T-helper 9 cell (primary cell): ENCODE results near the gene ARPC4.

Experiments used
- DNase-seq: peaks from one replicate; pipeline ENCODE4 v3.0.0-alpha.2; 2020
- total RNA-seq, 2 donors: gene quantifications; one replicate each; lab custom pipeline; 2026; lab: John Stamatoyannopoulos, UW

ARPC4 gene
- total RNA-seq = 50.2 to 71.0 reads per million in 2 donors

DNA sequence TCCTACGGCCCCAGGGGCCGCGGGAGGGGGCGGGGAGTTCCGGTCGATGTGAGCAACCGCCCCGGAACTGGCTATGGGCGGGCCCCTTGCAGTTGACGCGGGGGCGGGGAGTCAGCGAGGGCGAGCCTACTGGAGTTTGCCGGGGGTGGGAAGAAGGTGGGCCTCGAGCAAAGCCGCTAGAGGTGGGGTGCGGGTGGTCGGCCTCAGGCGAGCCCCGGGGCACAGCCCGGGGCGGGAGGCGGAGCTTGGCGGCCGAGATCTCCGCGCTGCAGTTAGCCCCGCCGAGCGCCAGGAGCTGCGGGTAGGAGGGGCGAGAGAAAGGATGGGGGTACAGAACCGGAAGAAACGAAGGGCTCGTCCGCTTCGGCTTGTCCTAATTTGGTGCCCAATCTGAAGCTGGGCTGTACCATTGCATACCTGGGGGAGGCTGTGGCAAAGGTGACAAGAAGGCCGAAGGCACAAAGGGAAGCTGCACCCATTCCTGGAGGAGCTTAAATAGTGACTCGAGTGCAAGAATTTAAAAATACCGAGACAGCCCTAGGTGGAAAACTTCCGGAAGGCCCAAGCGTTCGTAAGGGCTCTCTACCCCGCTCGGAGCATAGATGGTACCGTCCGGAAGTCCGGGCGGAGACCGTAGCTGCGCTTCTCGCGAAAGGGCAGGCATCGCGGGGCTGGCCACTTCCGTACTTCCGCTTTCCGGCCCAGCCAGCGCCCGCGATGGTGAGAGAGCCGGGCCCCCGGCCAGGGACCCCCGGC lies at the start of gene ARPC4, which contains the start of gene TADA3:
TSS of gene ARPC4 (plus strand) at position 678 of the 756 bp plus-strand sequence. CDS start at position 718, 40 bp downstream.
TSS of gene TADA3 (minus strand) at position 69 of the 756 bp plus-strand sequence. CDS start 1,007 bp downstream, outside the sequence.
- DNase-seq = peak; percentile 83

DNA sequence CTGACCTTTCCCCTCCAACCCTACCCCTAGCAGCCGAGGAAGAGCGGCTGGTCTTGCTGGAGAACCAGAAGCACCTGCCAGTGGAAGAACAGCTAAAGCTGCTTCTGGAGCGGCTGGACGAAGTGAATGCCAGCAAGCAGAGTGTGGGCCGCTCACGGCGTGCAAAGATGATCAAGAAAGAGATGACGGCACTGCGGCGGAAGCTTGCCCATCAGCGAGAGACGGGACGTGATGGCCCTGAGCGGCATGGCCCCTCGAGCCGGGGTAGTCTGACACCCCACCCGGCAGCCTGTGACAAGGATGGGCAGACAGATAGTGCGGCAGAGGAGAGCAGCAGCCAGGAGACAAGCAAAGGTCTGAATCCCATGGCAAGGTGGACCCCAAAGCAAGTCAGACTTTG lies 49.3 kb upstream of the ARPC4 start:
- no peak for DNase-seq

- DNase-seq = no peak
Observed at GRCh38 chr3:9744162-9744561, 48.7 kb upstream of the ARPC4 start.

DNA sequence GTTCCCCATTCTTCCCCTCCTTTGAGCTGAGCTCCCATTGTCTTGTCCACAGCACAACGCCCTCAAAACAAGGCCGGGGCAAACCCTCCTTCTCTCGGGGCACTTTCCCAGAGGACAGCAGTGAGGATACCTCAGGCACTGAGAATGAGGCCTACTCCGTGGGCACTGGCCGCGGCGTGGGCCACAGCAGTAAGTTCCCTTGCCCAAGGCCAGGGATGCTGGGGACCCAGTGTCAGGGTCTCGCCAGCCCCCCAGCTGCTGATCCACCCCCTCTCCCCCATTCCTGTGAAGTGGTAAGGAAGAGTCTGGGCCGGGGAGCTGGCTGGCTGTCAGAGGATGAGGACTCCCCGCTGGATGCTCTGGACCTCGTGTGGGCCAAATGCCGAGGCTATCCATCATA lies 47.4 kb upstream of the ARPC4 start:
- DNase-seq = no peak

DNA sequence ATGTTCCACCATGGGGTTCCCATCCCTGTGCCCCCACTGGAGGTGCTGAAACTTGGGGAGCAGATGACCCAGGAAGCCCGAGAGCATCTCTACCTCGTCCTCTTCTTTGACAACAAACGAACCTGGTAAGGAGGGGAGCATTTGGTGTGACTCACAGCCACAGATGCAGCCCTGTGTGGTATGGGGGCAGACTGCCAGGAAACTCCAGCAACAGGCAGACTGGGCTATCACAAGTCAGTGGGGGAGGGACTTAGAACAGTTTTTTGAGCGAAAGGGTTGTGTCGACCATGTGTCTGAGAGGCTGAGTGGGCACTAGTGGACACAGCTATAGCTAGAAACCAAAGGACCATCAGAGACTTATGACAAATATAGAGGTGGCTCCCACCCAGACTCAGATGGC lies 46.6 kb upstream of the ARPC4 start:
- DNase-seq = no peak

DNA sequence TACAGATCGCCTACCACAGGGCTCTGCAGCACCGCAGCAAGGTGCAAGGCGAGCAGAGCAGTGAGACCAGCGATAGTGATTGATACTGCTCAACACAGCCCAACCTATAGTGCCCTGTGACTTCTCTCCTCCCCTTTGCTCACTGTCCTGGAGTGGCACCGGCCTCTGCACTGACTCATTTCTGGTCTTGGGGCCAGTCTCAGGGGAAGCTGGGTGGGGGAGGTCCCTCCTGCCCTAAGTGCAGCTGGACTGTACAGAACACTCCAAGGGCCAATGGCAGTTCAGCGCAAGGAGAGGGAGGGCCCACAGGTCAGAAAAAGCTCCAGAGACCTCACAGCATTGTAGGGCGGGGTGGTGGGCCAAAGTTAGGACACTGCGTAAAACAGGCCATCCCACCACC lies 45.6 kb upstream of the ARPC4 start:
- DNase-seq = no peak

DNA sequence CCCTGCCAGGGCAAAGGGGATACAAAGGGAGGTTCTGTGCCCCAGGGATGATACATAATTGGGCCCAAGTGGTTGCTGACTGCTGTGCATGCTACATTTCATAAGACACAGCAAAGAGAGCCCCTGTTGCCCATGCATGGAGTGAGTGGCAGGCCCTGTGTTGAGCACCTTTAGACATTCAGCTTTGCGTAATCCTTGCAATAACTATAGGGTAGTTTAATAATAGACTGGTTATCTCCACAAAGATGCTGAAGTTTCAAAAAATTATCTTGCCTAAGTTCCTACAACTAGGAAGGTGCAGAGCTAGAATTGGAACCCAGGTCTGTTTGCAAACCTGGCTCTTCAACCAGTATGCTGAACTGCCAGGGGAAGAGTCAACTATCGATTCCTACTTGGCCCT lies 44.9 kb upstream of the ARPC4 start:
- DNase-seq = no peak

- DNase-seq = no peak
Observed at GRCh38 chr3:9749296-9749644, 43.6 kb upstream of the ARPC4 start.

GRCh38 chr3:9749645-9750555 lies 43.0 kb upstream of the ARPC4 start, which contains the start of gene OGG1:
Gene OGG1, plus strand, starts transcription at chr3:9749952. Its CDS starts 335 bp downstream, at chr3:9750287.
- DNase-seq = peak; percentile 92

GRCh38 chr3:9750556-9751411 lies 42.1 kb upstream of the ARPC4 start:
- no peak for DNase-seq

DNA sequence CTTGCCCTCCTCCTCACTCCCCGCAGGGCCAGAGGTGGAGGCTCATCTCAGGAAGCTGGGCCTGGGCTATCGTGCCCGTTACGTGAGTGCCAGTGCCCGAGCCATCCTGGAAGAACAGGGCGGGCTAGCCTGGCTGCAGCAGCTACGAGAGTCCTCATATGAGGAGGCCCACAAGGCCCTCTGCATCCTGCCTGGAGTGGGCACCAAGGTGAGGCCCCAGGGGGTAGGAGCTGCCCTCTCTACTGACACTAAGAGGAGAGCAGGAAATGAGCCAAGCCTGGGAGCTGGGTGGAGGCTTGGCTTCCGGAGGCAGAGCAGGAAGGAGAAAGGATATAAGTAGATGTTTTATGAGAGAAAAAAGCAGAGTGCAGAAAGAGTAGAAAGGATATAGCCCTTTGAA lies 38.2 kb upstream of the ARPC4 start:
- no peak for DNase-seq

GRCh38 chr3:9757427-9757826 lies 35.5 kb upstream of the ARPC4 start:
- DNase-seq = no peak

DNA sequence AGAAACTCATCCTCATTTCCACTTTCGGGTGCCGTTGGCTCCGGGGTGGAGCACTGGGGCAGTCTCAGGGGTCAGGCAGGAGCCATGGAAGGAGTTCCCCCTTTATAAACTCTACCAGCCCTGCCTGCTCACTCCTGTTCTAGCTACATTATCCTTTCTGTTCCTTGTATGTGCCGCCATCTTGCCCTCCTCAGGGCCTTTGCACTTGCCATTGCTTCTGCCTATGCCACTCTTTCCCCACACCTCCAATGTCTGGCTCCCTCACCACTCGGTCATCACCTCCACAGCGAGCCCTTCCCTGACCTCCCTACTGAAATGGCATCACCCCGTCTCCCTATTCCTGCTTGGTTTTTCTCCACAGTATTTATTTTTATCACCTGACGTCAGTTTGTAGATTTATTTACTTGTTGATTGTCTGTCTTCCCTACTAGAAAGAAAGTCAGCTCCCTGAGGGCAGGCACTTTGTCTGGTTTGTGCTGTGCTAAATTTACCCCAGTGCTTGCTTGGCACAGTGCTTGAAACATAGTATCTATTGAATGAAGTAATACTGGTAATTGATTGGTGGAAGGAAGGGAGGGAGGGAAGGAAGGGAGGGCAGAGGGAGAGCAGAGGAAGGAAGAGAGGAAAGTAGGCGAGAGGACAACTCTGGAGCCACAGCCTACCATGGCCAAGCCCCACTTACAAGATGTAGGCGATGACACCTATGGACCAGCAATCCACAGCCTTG lies 31.9 kb upstream of the ARPC4 start:
- no peak for DNase-seq

GRCh38 chr3:9761919-9762318 lies 31.0 kb upstream of the ARPC4 start:
- DNase-seq = no peak

- no peak for DNase-seq
Observed at GRCh38 chr3:9762871-9763270, 30.0 kb upstream of the ARPC4 start.

GRCh38 chr3:9765865-9766264 lies 27.0 kb upstream of the ARPC4 start:
- DNase-seq = no peak

DNA sequence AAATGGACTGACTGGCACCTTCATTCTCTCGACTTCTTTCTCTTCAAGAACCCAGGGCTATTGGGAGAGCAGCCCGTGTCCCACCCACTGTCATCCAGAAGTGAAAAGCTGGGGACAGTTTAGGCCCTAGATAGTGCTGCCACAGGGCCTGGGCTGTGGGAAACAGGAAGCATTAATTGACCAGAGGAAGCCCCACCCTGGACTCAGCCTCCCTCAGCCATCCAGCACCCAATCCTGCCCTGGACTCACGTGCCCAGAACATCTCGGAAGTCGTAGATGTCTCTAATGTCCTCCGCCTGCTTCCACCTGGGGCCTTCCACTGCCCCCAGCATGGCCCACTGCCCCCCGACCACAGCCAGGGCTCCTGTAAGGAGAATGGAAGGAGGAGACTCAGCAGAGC lies 25.5 kb upstream of the ARPC4 start:
- no peak for DNase-seq

DNA sequence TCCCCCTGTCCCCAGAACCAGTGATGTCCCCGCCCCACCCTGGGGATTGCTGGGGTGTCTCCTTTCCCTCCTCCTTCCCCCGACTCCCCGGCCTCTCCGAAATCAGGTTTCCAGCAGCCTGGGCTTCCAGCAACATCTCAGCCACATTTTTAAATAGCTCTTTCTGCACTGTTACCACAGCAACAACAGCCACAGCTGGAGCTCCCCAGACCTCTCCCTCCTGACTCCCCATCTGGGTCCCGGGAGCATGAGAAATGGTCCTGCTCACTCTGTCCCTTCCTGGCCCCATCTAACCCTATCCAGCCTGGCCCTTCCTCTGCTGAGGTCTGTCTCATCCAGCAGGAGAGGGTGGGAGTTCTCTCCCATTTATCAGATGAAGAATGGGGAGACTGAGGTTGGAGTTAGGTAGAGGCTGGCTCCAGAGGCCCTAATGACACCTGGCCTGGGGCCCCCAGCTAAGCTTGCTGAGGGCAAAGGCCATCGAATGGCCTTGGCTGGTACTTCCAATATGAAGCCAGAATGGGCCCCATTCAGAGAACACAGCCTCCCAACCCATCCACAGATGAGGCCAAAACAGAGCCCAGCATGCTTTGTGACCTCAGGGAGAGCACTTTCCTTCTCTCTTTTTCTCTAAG lies 24.6 kb upstream of the ARPC4 start:
- DNase-seq = no peak

- no peak for DNase-seq
Observed at GRCh38 chr3:9769012-9769411, 23.9 kb upstream of the ARPC4 start.

- peak; percentile 42 for DNase-seq
Observed at GRCh38 chr3:9769426-9770275, 23.2 kb upstream of the ARPC4 start, which contains the start of gene CAMK1. Gene CAMK1, minus strand, starts transcription at chr3:9769947. Its CDS starts 2,198 bp downstream, at chr3:9767749.
